Small intestine (tissue), 7 donors: ENCODE measurements around the gene ANKRD28. TPM values are rescaled to one million over a fixed set of nuclear protein-coding genes. Genes with fewer than 3 reads are reported as not detected.
A peak's percentile ranks its signal among the peaks of the same experiment; 100 is the strongest.
"Not testable (repeated sequence)": the region's sequence is repeated elsewhere in the genome, so short reads cannot be mapped to it uniquely, and the experiment has no call there.

Experiments used
- DNase-seq, 2 donors: peaks; one replicate each; pipeline versions ENCODE4 v3.0.0 to v3.0.0-alpha.2; 2013
- FAIRE-seq: peaks from 2 replicates; lab custom pipeline; 2012; peaks lifted over from hg19 to GRCh38; lab: Jason Lieb, UNC
- H3K27ac ChIP-seq, 3 donors: one replicate each; pipeline ENCODE4 v1.5.1; 2013; ENCODE audit warnings: low read length in 2 of 3, mild to moderate bottlenecking in 2 of 3, control low read depth in 1 of 3, inconsistent platforms in 1 of 3, low read depth in 1 of 3, moderate library complexity in 1 of 3
- H3K27me3 ChIP-seq, 3 donors: one replicate each; pipeline ENCODE4 v1.6.1; 2013; ENCODE audit warnings: low read length in 3 of 3, inconsistent platforms in 1 of 3; ENCODE audit not compliant: control insufficient read depth in 3 of 3, insufficient read depth in 3 of 3
- H3K36me3 ChIP-seq, 3 donors: one replicate each; pipeline ENCODE4 v1.6.1; 2013; ENCODE audit warnings: low read length in 3 of 3, inconsistent platforms in 1 of 3, low read depth in 1 of 3, mild to moderate bottlenecking in 1 of 3, moderate library complexity in 1 of 3; ENCODE audit not compliant: control insufficient read depth in 3 of 3, insufficient read depth in 2 of 3
- H3K4me1 ChIP-seq, 3 donors: one replicate each; pipeline ENCODE4 v1.6.1; 2013; ENCODE audit warnings: low read length in 2 of 3, inconsistent platforms in 1 of 3, low read depth in 1 of 3, mild to moderate bottlenecking in 1 of 3, moderate library complexity in 1 of 3; ENCODE audit not compliant: control insufficient read depth in 3 of 3, insufficient read depth in 2 of 3
- H3K4me3 ChIP-seq, 3 donors: one replicate each; pipeline ENCODE4 v1.5.1; 2013; ENCODE audit warnings: low read length in 3 of 3, control low read depth in 1 of 3, inconsistent platforms in 1 of 3, low read depth in 1 of 3, mild to moderate bottlenecking in 1 of 3, moderate library complexity in 1 of 3
- H3K9me3 ChIP-seq, 2 donors: one replicate each; pipeline ENCODE4 v1.6.1; 2013; ENCODE audit warnings: low read depth in 1 of 2, low read length in 1 of 2; ENCODE audit not compliant: control insufficient read depth in 2 of 2, insufficient read depth in 1 of 2
- WGBS, 3 donors: extraction: QIAGEN DNeasy Blood & Tissue Kit; methylation state at CpG; one replicate each; pipeline ENCODE4 v1.1.7; 2013; 5-methylcytosine and 5-hydroxymethylcytosine counted together
- polyA plus RNA-seq, 4 donors: library from polyadenylated mRNA; stranded (reverse) in 3 of 4; unstranded in 1 of 4; fragments of 200-250 nt in 3 of 4; fragments of 120-200 nt in 1 of 4; gene quantifications; one replicate each; pipeline versions ENCODE4 v1.2.1 to v1.2.3, GENCODE V29; 2013
- donor health status: healthy with polysubstance abuse.
- donor health status: control.
- donor health status: control.
- donor health status: Bipolar disorder and iron deficiency.
- donor health status: healthy.

ANKRD28 gene
- polyA plus RNA-seq, 4 donors: 8.9 to 28.7 (median 11.6) TPM

DNA sequence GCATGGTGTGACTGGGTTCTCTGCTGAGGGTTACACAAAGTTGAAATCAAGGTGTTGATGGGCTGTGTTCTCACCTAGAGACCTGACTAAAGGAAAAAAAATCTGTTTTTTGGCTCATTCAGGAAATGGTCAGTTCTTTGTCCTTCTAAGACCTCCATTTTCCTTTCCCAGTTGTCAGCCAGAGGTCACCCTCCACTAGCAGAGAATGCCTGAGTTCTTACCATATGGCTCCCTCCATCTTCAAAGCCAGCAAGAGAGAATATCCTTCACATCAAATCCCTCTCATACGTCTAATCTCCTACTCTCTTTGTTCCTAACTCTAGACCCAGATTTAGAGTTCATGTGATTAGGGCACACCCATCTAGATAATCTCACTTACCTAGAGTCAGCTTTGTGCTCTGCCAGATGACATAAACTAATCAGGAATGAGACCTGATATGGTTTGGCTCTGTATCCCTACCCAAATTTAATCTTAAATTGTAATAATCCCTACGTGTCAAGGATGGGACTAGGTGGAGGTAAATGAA is 19.4 kb downstream of the ANKRD28 start:
- Histone ChIP-seq H3K27ac (no peak overlapping the region), H3K9me3 (no peaks in the 10 kb centered on the region), H3K36me3 (no peaks in the 10 kb centered on the region), H3K27me3 (no peaks in the 10 kb centered on the region), H3K4me3 (no peak overlapping the region), H3K4me1 (peaks cover 0 to 2% (median 0%) of the 10 kb centered on the region in 3 donors)
- FAIRE-seq (no peak), DNase-seq (peak in 1 of 2 donors; percentile 45)
- WGBS, 3 donors: 16 to 71% (median 49%) methylated on average over 2 of the region's 2 CpGs

DNA sequence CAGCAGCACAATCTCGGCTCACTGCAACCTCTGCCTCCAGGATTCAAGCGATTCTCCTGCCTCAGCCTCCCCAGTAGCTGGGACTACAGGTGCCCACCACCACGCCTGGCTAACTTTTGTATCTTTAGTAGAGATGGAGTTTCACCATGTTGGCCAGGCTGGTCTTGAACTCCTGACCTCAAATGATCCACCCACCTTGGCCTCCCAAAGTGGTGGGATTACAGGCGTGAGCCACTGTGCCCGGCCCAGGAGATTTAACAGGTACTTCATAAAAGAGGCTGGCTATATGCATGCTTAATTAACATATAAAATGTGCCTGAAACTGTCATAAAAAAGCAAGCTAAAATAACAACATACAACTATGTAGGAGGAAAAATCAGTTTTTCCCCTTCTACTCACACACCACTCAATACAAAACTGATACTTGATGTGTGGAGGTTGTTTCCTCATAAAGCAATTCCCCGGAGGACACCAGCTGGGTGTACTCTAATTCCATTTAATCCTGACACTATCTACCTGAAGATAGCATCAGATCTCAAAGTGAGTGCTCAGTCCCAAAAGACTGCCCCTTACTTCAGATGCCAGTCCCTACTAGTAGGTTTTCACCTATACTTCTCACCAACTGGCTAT is 22.7 kb downstream of the ANKRD28 start:
- H3K4me1 ChIP-seq, H3K4me3 ChIP-seq, H3K9me3 ChIP-seq, H3K36me3 ChIP-seq, H3K27ac ChIP-seq, DNase-seq, FAIRE-seq, H3K27me3 ChIP-seq: not testable (repeated sequence)
- 87 to 94% (median 94%) methylated on average over 6 of the region's 6 CpGs for WGBS, 3 donors

DNA sequence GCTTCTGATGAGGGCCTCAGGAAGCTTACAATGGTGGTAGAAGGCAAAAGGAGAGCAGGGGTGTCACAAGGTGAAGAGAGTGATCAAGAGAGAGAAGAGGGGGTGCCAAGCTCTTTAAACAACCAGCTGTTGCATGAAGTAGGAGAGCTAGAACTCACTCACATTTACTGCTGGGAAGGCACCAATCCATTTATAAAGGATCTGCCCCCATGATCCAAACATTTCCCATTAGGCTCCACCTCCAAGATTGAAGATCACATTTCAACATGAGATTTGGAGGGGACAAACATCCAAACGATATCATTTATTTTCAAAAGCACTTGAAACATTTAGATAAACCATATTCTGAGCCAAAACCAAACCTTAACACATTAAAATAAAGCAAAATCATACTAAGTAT is 26.3 kb downstream of the ANKRD28 start:
- peaks cover 0 to 2% (median 0%) of the 10 kb centered on the region in 3 donors for H3K36me3 ChIP-seq
- H3K27ac ChIP-seq: no peak overlapping the region
- no peak for DNase-seq
- WGBS, 3 donors: 75 to 93% (median 79%) methylated on average over 1 of the region's 1 CpG
- H3K27me3 ChIP-seq: no peaks in the 10 kb centered on the region
- no peak overlapping the region for H3K4me3 ChIP-seq
- no peaks in the 10 kb centered on the region for H3K4me1 ChIP-seq
- no peaks in the 10 kb centered on the region for H3K9me3 ChIP-seq
- no peak for FAIRE-seq

DNA sequence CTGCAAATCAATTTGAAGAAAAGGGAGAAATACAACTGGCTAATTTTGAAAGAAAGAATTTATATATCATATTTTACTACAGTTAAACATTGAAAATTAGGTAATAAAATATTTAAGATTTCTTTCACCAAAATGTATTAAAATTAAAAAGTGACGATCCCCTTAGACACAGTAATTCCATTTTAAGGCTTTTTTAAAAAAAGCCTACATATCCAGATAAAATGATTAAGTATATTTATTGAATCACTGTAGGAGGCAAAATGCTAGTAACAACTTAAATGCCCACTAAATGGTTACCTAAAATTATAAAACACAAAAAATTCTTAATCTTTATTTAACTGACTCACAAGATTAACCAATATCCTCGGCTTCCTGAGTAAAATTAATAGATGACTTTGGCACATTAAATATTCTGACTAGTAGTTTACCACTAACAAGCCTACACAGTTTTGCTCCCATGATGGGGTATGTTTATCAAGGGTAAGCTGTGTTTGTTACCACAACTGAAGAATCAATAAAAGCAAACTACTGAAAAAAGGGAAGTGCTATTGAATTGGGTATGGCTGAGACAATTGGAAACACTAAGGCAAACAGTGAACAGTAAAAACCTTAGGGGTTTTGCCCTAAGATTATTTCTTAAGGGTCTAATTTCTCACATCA is 28.4 kb downstream of the ANKRD28 start:
- DNase-seq: no peak
- Histone ChIP-seq H3K4me1 (no peaks in the 10 kb centered on the region), H3K4me3 (no peak overlapping the region), H3K27ac (no peak overlapping the region), H3K36me3 (peaks cover 0 to 6% (median 0%) of the 10 kb centered on the region in 3 donors), H3K27me3 (no peaks in the 10 kb centered on the region), H3K9me3 (no peaks in the 10 kb centered on the region)
- 81 to 87% (median 82%) methylated on average over 2 of the region's 2 CpGs for WGBS, 3 donors
- no peak for FAIRE-seq

DNA sequence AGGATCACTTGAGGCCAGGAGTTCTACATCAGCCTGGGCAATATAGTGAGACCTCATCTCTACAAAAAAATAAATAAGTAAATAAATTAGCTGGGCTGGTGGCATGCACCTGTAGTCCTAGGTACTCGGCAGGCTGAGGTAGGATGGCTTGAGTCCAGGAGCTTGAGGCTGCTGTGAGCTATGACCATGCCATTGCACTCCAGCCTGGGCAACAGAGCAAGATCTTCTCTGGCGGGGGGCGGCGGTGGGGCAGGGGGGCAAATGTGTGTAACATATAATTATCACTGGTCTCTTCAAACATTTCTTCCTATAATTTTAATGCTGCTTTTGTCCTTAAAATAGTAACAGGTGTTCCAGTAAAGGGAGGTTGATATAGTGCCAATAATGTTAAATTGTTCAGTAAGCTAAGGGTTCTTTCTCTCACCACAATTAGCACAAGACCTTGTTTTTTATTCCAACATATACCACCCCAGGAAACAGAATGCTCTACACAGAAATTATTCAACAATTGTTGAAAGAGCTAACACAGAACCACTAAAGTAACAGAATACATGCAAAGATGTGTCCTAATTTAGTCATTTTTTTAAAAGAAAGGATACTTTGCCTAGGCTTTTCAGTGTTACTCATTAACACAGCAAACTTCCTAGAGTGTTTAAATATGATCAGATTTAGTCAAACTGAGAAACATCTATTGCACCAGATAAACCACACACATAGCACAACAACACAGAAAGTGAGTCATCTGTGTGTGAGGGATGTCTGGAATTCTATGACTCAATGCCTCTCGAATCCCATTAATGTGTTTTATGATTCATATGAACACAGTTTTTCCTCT is 29.1 kb downstream of the ANKRD28 start:
- H3K36me3 ChIP-seq: peaks cover 0 to 10% (median 1%) of the 10 kb centered on the region in 3 donors
- H3K27ac ChIP-seq: peak overlapping the region in 1 of 3 donors; percentile 38
- 76 to 81% (median 76%) methylated on average over 5 of the region's 5 CpGs for WGBS, 3 donors
- FAIRE-seq: peak; percentile 41
- no peaks in the 10 kb centered on the region for H3K27me3 ChIP-seq
- no peak overlapping the region for H3K4me3 ChIP-seq
- H3K4me1 ChIP-seq: no peaks in the 10 kb centered on the region
- DNase-seq: peak; percentile 12 to 36
- no peaks in the 10 kb centered on the region for H3K9me3 ChIP-seq

DNA sequence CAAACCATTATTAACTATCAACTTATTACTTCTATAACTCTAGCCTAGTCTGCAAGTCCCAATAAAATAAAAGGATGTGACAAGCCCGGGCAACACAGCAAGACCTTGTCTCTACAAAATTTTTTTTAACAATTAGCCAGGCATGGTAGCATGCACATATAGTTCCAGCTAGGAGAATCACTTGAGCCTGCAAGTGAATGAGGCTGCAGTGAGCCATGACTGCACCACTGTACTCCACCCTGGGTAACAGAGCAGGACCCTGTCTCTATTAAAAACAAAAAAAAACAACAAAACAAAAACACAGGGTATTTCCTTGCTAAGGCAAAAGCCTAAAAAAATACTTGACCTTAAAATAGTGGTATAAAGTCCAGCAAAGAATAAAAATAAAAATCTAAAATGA is 31.4 kb downstream of the ANKRD28 start:
- peaks cover 0 to 10% (median 1%) of the 10 kb centered on the region in 3 donors for H3K36me3 ChIP-seq
- H3K9me3 ChIP-seq: no peaks in the 10 kb centered on the region
- H3K27ac ChIP-seq: no peak overlapping the region
- no peak for FAIRE-seq
- WGBS, 3 donors: 97 to 100% (median 97%) methylated on average over 1 of the region's 1 CpG
- no peak overlapping the region for H3K4me3 ChIP-seq
- no peak for DNase-seq
- H3K4me1 ChIP-seq: no peaks in the 10 kb centered on the region
- no peaks in the 10 kb centered on the region for H3K27me3 ChIP-seq

DNA sequence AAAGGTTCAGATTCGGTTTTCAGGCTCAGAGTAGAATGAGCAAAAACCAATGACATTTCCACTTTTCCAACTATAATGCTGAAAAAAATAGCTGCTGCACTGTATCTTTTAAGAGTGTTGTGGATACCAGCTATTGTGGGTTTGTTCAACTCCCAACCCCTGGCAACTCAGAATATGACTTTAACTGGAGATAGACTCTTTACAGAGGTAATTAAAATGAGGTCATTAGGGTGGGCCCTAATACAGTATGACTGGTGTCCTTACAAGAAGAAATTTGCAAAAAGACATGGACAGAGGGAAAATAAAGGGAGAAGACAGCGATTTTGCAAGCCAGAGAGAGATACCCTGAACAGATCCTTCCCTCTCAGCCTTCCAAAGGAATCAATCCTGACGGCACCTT is 39.5 kb downstream of the ANKRD28 start:
- FAIRE-seq: no peak
- Histone ChIP-seq H3K9me3 (no peaks in the 10 kb centered on the region), H3K36me3 (no peaks in the 10 kb centered on the region), H3K4me1 (no peaks in the 10 kb centered on the region), H3K27ac (no peak overlapping the region), H3K4me3 (no peak overlapping the region), H3K27me3 (no peaks in the 10 kb centered on the region)
- DNase-seq: peak in 1 of 2 donors; percentile 9
- WGBS, 3 donors: 83 to 95% (median 84%) methylated on average over 3 of the region's 3 CpGs

DNA sequence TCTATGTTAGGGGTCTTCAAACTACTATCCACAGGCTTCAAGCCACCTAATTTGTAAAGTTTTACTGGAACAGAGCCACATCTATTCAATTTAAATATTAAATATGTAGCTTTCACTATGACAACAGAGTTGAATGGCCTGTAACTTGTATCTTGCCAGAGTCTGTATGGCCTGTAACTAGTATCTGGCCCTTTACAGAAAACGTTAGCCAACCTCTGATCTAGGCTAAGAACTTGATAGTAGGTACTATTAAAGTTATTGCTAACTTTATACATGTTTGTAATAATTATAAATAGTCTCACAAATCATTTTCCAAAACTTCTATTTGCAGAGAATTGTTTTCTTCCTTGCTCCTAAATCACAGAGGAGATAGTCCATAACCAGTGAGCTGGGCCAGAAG is 40.0 kb downstream of the ANKRD28 start:
- FAIRE-seq (no peak), DNase-seq (no peak)
- WGBS, 3 donors: 86 to 93% (median 90%) methylated on average over 1 of the region's 1 CpG
- no peak overlapping the region for H3K27ac ChIP-seq
- H3K4me1 ChIP-seq: no peaks in the 10 kb centered on the region
- no peaks in the 10 kb centered on the region for H3K9me3 ChIP-seq
- no peak overlapping the region for H3K4me3 ChIP-seq
- H3K36me3 ChIP-seq: no peaks in the 10 kb centered on the region
- H3K27me3 ChIP-seq: no peaks in the 10 kb centered on the region
